B cell (primary cell): ENCODE results near the gene SLC24A1.

Experiments
- EZH2 ChIP-seq: IDR thresholded peaks from 2 replicates; pipeline ENCODE4 v1.6.1; 2012; ENCODE audit warnings: borderline replicate concordance, low read depth, mild to moderate bottlenecking, moderate library complexity, low read length; ENCODE audit not compliant: insufficient read depth, poor library complexity, severe bottlenecking
- TF ChIP-seq, protein P1 (sequence below): fragments of 200-600 bp; IDR thresholded peaks from one replicate; pipeline ENCODE4 v1.8.0; 2022; ENCODE audit warnings: antibody characterized with exemption, mild to moderate bottlenecking

DNA sequence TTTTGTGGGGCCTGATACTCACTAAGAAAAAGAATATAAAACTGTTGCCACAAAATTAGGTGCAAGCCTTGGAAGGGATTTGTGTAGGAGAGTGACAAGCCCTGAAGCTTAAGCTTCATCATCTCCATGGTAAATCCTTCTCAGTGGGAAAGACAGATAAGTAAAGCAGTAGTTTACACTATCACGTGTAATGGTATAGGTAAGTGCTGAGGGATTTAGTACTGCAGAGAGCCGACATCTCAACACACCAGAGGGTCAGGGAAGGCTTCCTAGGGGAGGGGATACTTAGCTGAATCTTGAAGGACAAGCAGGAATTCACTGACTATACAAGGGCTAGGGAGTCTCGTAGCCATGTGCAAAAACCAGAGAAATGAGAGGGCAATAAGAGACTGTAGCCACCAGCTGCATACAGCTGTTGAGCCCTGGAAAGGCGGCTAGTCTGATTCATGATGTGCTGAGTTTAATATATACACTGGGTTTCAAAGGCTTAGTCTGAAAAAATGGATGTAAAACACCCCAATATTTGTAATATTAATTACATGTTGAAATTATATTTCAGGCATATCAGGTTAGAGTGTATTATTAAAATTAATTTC is 11.1 kb downstream of the SLC24A1 start:
- TF ChIP-seq, protein P1, sequence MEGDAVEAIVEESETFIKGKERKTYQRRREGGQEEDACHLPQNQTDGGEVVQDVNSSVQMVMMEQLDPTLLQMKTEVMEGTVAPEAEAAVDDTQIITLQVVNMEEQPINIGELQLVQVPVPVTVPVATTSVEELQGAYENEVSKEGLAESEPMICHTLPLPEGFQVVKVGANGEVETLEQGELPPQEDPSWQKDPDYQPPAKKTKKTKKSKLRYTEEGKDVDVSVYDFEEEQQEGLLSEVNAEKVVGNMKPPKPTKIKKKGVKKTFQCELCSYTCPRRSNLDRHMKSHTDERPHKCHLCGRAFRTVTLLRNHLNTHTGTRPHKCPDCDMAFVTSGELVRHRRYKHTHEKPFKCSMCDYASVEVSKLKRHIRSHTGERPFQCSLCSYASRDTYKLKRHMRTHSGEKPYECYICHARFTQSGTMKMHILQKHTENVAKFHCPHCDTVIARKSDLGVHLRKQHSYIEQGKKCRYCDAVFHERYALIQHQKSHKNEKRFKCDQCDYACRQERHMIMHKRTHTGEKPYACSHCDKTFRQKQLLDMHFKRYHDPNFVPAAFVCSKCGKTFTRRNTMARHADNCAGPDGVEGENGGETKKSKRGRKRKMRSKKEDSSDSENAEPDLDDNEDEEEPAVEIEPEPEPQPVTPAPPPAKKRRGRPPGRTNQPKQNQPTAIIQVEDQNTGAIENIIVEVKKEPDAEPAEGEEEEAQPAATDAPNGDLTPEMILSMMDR: no peak
- no peak for TF ChIP-seq EZH2
